ENCODE measurements around the gene CHD8.

- TF ChIP-seq CTCF (IDR thresholded peaks at IDR 0.05; ENCODE audit: insufficient read depth, low read length, poor library complexity, severe bottlenecking) (no peak), EZH2phosphoT487 (conservative IDR thresholded peaks at IDR 0.05; ENCODE audit: low read length) (no peak)
Observed at GRCh38 chr14:21382886-21383847, 72.8 kb downstream of the CHD8 start.
